T follicular helper cell (primary cell): ENCODE measurements around the gene GATAD1.
"Not testable (repeated sequence)": the region's sequence is repeated elsewhere in the genome, so short reads cannot be mapped to it uniquely, and the experiment has no call there.

Experiments
- DNase-seq: peaks from one replicate; pipeline ENCODE4 v3.0.0-alpha.2; 2020; ENCODE audit warnings: low read depth

GATAD1 gene

DNA sequence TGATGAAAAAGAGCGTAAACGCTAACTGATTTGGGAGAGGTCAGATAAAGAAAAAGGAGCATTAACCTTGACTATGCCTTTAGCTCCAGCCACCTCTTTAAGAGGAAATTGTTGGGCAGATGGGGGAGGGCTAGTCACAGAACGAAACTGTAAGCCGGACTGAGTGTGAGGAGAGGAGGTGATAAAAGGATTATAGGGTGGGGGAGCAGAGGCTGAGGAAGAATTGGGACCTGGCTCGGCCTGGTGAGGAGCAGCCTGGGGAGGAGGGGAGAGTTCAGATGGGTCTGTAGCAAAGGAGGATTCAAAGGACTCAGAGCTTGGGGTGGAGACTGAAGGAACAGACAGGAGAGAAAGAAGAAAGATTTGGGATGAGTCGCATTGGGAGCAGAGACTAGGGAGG is 36.3 kb downstream of the GATAD1 start:
- DNase-seq = not testable (repeated sequence)

DNA sequence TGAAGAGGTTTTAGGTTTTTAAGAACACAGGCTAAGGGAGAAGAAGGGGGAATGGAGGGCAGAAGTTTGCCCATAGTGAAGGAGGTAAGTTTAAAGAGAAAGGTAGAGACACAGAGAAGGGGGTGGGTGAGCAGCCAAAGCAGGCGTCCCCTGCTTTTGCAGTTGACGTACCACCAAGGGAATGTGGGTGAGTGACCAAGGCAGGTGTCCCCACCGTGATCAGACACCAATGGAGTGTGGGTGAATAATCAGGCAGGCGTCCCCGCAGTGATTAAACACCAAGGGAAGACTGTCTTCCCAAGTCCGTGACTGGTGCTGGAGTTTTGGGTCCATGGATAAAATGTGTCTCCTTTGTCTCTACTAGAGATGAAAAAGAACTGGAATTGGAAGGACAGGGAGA is 36.9 kb downstream of the GATAD1 start:
- not testable (repeated sequence) for DNase-seq

DNA sequence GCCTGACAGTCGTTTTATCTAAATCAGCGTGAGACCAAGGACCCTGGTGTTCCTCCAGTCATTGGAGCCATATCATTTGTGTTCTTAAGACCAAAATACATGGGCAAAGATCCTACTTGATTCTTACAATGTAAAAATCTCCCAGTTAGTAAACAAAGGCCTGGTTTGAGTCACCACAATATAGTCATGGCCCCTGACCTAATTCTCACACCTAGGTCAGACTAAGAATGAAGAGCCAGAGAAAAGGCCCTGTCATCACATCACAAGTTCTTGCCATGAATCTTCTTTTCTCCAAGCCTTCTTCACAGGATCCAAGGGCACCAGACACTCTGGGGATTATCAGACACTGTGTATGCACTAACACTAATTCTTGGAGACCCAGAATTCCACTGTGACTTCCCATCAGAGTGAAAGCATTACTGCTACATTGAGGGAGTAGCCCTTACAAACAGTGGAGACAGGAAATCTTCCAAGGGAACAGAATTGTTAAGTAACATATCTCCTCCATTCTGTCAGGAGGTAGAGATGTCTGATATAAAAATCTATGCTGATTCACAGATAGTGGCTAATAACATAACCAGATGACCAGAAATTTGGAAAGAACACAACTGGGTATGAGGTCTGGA is 38.1 kb downstream of the GATAD1 start:
- DNase-seq = no peak

DNA sequence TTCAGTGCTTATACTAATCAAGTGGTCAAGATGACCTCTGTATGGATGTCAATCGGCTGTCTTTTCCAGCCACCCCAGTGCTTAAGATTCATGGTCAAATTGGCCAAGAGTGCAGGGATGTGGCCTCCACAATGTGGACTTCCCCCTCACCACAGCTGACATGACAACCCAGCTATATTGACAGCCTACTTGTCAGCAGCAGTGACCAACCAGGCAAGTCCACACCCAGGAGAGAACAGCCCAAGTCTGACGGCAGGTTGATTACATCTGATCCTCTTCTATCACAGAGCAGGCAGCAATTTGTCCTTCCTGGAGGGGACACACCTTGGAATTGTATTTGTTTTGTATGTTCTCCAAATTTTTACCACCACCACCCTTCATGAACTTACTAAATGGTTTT is 38.7 kb downstream of the GATAD1 start:
- no peak for DNase-seq

DNA sequence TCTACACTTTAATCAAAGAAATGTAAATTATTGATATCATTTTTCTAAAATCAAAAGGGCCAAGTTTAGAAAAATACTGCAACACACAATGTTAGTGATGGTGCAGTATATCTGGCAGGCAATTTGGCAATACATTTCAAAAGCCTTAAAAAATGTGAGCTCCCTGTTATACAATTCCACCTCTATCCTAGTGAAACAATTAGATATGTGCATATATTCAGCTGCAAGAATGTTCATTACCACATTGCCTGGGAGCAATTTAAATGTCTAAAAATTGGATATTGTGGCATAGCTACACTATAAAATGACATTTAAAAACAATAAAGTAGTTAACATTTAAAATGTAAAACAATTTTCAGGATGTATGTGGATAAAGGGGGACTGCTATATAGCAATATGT is 40.5 kb downstream of the GATAD1 start:
- no peak for DNase-seq

DNA sequence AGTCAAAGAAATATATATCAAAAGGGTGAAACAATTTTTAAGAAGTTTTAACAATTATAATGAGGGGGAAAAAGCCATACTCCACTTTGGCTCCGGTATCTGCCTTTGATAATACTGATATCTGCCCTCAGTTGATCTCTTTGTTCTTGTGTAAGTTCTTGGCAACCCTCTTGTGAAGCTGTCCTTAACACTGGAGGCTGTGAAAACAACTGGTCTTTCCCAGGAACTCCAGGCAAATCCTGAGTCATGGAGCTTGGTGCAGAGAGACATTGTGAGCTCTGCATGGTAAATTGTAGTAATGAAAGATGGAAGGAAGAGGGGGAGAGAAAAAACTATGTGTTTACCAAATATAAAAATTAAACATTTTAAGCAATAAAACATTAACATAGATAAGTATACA is 42.4 kb downstream of the GATAD1 start:
- no peak for DNase-seq

DNA sequence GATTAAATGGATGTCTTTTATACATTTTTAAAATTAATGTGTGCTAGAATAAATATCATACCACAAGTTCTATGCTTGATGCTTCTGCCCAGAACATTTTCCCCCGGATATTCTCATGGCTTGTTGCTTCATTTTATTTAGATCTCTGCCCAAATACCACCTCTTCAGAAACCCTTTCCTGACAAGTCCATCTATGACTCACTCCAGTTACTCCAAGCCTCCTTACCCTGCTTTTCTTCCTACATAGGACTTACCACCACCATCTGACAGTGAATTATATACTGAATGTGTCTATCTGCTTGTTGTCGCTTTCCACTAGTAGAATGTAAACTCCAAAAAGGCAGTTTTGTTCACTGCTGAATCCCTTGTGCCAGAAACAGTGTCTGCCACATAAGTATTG is 49.6 kb downstream of the GATAD1 start:
- DNase-seq = no peak

DNA sequence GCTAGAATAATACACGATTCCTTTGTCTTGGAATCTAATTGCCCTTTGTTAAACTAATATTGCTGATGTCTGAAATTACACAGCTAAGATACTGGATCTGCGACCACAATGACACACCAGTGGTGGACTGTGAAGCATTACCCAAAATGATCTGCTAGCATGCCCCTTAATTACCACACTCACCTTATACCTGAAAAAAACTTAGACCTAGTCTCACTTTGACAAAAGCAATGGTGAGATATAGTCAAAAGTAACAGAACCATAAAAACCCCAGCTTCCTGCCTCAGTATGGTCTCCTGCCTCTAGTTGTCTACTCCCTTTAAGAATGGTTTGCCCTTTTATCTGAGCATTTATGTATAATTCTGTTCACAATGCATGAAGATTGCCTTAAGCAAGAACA is 51.3 kb downstream of the GATAD1 start:
- no peak for DNase-seq

DNA sequence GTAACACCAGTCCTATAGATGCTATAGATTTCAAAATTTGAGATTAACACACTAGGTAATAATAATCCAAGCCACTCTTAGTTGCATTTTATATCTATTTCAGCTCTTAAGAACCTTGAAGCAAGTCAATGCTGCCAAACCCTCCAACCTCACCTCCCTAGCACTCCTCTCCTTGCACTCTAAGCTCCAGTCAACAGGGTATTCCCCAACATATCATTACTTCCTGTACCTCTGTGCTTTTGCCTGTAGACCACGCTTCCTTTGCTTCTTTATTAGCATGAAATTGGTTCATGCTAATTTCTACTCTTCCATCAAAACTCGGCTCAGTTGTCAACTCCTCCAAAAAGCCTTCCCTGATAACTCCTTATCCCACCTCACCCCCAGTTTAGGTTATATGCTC is 56.5 kb downstream of the GATAD1 start:
- no peak for DNase-seq

DNA sequence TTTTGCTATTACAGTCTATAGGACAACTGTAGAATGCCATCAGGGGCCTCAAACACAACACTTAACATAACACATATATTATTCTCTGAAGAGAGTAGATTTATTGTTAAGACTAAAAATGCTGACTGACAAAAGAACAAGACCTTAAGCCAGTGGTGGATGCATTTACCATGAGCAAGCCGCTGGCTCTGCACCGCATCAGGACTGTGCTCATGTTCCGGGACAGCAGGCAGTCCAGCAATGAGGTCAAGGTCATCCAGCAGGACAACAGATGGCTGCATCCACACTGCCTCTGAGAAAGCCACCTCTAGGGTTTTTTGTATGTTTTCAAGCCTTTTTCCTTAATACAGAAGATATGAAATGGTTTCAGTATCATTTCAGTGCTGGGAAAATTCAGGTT is 57.3 kb downstream of the GATAD1 start:
- DNase-seq = no peak

DNA sequence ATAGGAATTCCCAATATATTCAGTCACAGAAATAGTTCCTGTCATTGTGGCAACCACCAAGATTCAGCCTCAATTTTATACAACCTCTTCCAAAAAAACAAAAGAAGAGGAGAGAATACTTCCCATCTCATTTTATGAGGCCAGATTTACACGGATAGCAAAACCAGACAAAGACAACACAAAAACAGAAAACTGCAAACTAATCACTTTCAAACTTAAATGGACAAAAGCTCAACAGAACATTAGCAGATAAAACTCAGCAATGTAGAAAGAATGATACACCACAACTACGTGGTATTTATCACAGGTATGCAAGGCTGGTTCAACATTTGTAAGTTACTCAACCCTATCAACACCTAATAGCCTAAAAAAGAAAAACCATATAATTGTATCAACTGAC is 59.1 kb downstream of the GATAD1 start:
- no peak for DNase-seq

DNA sequence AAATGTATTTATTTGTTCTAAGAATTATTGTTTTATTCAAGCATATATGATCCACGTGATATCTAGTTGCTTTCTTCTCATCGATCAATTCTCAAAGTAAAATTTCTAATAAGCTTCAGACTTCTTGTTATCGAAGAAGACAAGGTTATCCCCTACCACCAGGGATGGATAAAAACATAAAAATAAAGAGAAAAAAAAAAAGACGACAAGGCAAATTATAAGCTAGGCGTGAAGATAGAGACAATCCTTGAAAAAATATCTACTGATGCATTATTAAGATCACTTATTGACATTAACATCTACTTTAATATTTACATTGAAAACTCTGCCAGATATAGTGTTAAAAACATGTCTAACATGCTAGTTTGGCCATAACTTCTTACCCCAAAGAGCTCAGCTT is 61.7 kb downstream of the GATAD1 start:
- DNase-seq = no peak
